ENCODE measurements around the gene THAP10.
A peak's percentile ranks its signal among the peaks of the same experiment; 100 is the strongest.
"Not testable (repeated sequence)": the region's sequence is repeated elsewhere in the genome, so short reads cannot be mapped to it uniquely, and the experiment has no call there.

Gene THAP10

GRCh38 chr15:70875001-70875782 lies 17.0 kb downstream of the THAP10 start:
- Histone ChIP-seq H3K4me1 (ENCODE audit: control insufficient read depth, insufficient read depth, low read length) (peaks cover 25% of the 10 kb centered on the region), H3K4me2 (ENCODE audit: low read length) (no peak overlapping the region), H3K9ac (ENCODE audit: low read depth, low read length) (no peak overlapping the region), H3K27me3 (ENCODE audit: control insufficient read depth, insufficient read depth, low read length) (no peaks in the 10 kb centered on the region), H3K9me3 (replicated peaks; ENCODE audit: low read length) (no peaks in the 10 kb centered on the region), H3K4me3 (ENCODE audit: low read length) (no peak overlapping the region), H3K36me3 (ENCODE audit: insufficient read depth, low read length) (no peaks in the 10 kb centered on the region)

- Histone ChIP-seq H3K9me3 (replicated peaks; ENCODE audit: low read length) (no peaks in the 10 kb centered on the region), H3K4me1 (ENCODE audit: control insufficient read depth, insufficient read depth, low read length) (peaks cover 16% of the 10 kb centered on the region), H3K27me3 (ENCODE audit: control insufficient read depth, insufficient read depth, low read length) (no peaks in the 10 kb centered on the region), H3K4me3 (ENCODE audit: low read length) (no peak overlapping the region), H3K9ac (ENCODE audit: low read depth, low read length) (no peak overlapping the region), H3K4me2 (ENCODE audit: low read length) (no peak overlapping the region), H3K36me3 (ENCODE audit: insufficient read depth, low read length) (no peaks in the 10 kb centered on the region)
Measured at GRCh38 chr15:70873232-70874054, 18.8 kb downstream of the THAP10 start.

- H3K36me3 ChIP-seq (ENCODE audit: insufficient read depth, low read length); H3K4me2 ChIP-seq (ENCODE audit: low read length); H3K4me3 ChIP-seq (ENCODE audit: low read length); H3K9ac ChIP-seq (ENCODE audit: low read depth, low read length); H3K9me3 ChIP-seq (replicated peaks; ENCODE audit: low read length); H3K27me3 ChIP-seq (ENCODE audit: control insufficient read depth, insufficient read depth, low read length): not testable (repeated sequence)
- peaks cover 32% of the 10 kb centered on the region for H3K4me1 ChIP-seq (ENCODE audit: control insufficient read depth, insufficient read depth, low read length)
Measured at GRCh38 chr15:70871490-70871889, 20.7 kb downstream of the THAP10 start.

GRCh38 chr15:70870051-70870450 lies 22.2 kb downstream of the THAP10 start:
- Histone ChIP-seq H3K9me3 (replicated peaks; ENCODE audit: low read length) (no peaks in the 10 kb centered on the region), H3K36me3 (ENCODE audit: insufficient read depth, low read length) (no peaks in the 10 kb centered on the region), H3K9ac (ENCODE audit: low read depth, low read length) (no peak overlapping the region), H3K27me3 (ENCODE audit: control insufficient read depth, insufficient read depth, low read length) (no peaks in the 10 kb centered on the region), H3K4me2 (ENCODE audit: low read length) (peak overlapping the region; percentile 5), H3K4me1 (ENCODE audit: control insufficient read depth, insufficient read depth, low read length) (peaks cover 32% of the 10 kb centered on the region), H3K4me3 (ENCODE audit: low read length) (no peak overlapping the region)

- H3K4me1 ChIP-seq (ENCODE audit: control insufficient read depth, insufficient read depth, low read length) = peaks cover 30% of the 10 kb centered on the region
- H3K4me3 ChIP-seq (ENCODE audit: low read length) = no peak overlapping the region
Measured at GRCh38 chr15:70869346-70869745, 22.9 kb downstream of the THAP10 start.

GRCh38 chr15:70867911-70868467 lies 24.2 kb downstream of the THAP10 start:
- Histone ChIP-seq H3K9me3 (replicated peaks; ENCODE audit: low read length) (no peaks in the 10 kb centered on the region), H3K27me3 (ENCODE audit: control insufficient read depth, insufficient read depth, low read length) (no peaks in the 10 kb centered on the region), H3K4me3 (ENCODE audit: low read length) (no peak overlapping the region), H3K4me1 (ENCODE audit: control insufficient read depth, insufficient read depth, low read length) (peaks cover 42% of the 10 kb centered on the region), H3K4me2 (ENCODE audit: low read length) (peak overlapping the region; percentile 45), H3K36me3 (ENCODE audit: insufficient read depth, low read length) (no peaks in the 10 kb centered on the region), H3K9ac (ENCODE audit: low read depth, low read length) (no peak overlapping the region)

More at GRCh38 chr15:70869346-70869745, 22.9 kb downstream of the THAP10 start:
- Histone ChIP-seq H3K27me3 (ENCODE audit: control insufficient read depth, insufficient read depth, low read length) (no peaks in the 10 kb centered on the region), H3K4me2 (ENCODE audit: low read length) (no peak overlapping the region), H3K36me3 (ENCODE audit: insufficient read depth, low read length) (no peaks in the 10 kb centered on the region), H3K9ac (ENCODE audit: low read depth, low read length) (no peak overlapping the region), H3K9me3 (replicated peaks; ENCODE audit: low read length) (no peaks in the 10 kb centered on the region)

GRCh38 chr15:70866982-70867641 lies 25.1 kb downstream of the THAP10 start:
- H3K4me1 ChIP-seq (ENCODE audit: control insufficient read depth, insufficient read depth, low read length) = peaks cover 45% of the 10 kb centered on the region
- no peaks in the 10 kb centered on the region for H3K27me3 ChIP-seq (ENCODE audit: control insufficient read depth, insufficient read depth, low read length)
- H3K9me3 ChIP-seq (replicated peaks; ENCODE audit: low read length) = no peaks in the 10 kb centered on the region
- H3K9ac ChIP-seq (ENCODE audit: low read depth, low read length) = no peak overlapping the region
- no peak overlapping the region for H3K4me2 ChIP-seq (ENCODE audit: low read length)
- no peak overlapping the region for H3K4me3 ChIP-seq (ENCODE audit: low read length)
- H3K36me3 ChIP-seq (ENCODE audit: insufficient read depth, low read length) = no peaks in the 10 kb centered on the region

- Histone ChIP-seq H3K9me3 (replicated peaks; ENCODE audit: low read length) (no peaks in the 10 kb centered on the region), H3K9ac (ENCODE audit: low read depth, low read length) (peak overlapping the region; percentile 33), H3K4me2 (ENCODE audit: low read length) (peak overlapping the region; percentile 38), H3K4me1 (ENCODE audit: control insufficient read depth, insufficient read depth, low read length) (peaks cover 32% of the 10 kb centered on the region), H3K27me3 (ENCODE audit: control insufficient read depth, insufficient read depth, low read length) (no peaks in the 10 kb centered on the region), H3K4me3 (ENCODE audit: low read length) (no peak overlapping the region), H3K36me3 (ENCODE audit: insufficient read depth, low read length) (no peaks in the 10 kb centered on the region)
Measured at GRCh38 chr15:70863450-70864218, 28.6 kb downstream of the THAP10 start.

GRCh38 chr15:70859998-70860397 lies 32.2 kb downstream of the THAP10 start:
- Histone ChIP-seq H3K27me3 (ENCODE audit: control insufficient read depth, insufficient read depth, low read length) (no peaks in the 10 kb centered on the region), H3K4me2 (ENCODE audit: low read length) (no peak overlapping the region), H3K4me3 (ENCODE audit: low read length) (no peak overlapping the region), H3K9ac (ENCODE audit: low read depth, low read length) (no peak overlapping the region), H3K4me1 (ENCODE audit: control insufficient read depth, insufficient read depth, low read length) (peaks cover 43% of the 10 kb centered on the region), H3K36me3 (ENCODE audit: insufficient read depth, low read length) (no peaks in the 10 kb centered on the region), H3K9me3 (replicated peaks; ENCODE audit: low read length) (no peaks in the 10 kb centered on the region)

GRCh38 chr15:70859322-70859908 lies 32.8 kb downstream of the THAP10 start:
- Histone ChIP-seq H3K36me3 (ENCODE audit: insufficient read depth, low read length) (no peaks in the 10 kb centered on the region), H3K4me2 (ENCODE audit: low read length) (no peak overlapping the region), H3K4me3 (ENCODE audit: low read length) (no peak overlapping the region), H3K27me3 (ENCODE audit: control insufficient read depth, insufficient read depth, low read length) (no peaks in the 10 kb centered on the region), H3K9ac (ENCODE audit: low read depth, low read length) (no peak overlapping the region), H3K9me3 (replicated peaks; ENCODE audit: low read length) (no peaks in the 10 kb centered on the region), H3K4me1 (ENCODE audit: control insufficient read depth, insufficient read depth, low read length) (peaks cover 48% of the 10 kb centered on the region)

All from skeletal muscle satellite cell (primary cell).